Dendritic cell treated with granulocyte-macrophage colony-stimulating factor and Interleukin-4, amounts not matched to agents 40 ng/mL and 50 ng/mL, for 4 days (primary cell): ENCODE measurements around the gene GPATCH4.
A peak's percentile ranks its signal among the peaks of the same experiment; 100 is the strongest.
"Not testable (repeated sequence)": the region's sequence is repeated elsewhere in the genome, so short reads cannot be mapped to it uniquely, and the experiment has no call there.

Experiments
- H3K27ac Mint-ChIP-seq: one replicate; pipeline ENCODE4 v1.8.0; 2022; ENCODE audit warnings: mild to moderate bottlenecking, mixed read lengths
- H3K27me3 Mint-ChIP-seq: one replicate; pipeline ENCODE4 v1.8.0; 2022; ENCODE audit warnings: mild to moderate bottlenecking, mixed read lengths
- H3K36me3 Mint-ChIP-seq: one replicate; pipeline ENCODE4 v1.8.0; 2022; ENCODE audit warnings: low read depth, mixed read lengths
- H3K4me1 Mint-ChIP-seq: one replicate; pipeline ENCODE4 v1.8.0; 2022; ENCODE audit warnings: low read depth, mixed read lengths
- H3K4me3 Mint-ChIP-seq: one replicate; pipeline ENCODE4 v1.8.0; 2022; ENCODE audit warnings: mild to moderate bottlenecking, moderate library complexity, mixed read lengths
- H3K9me3 Mint-ChIP-seq: one replicate; pipeline ENCODE4 v1.8.0; 2022; ENCODE audit warnings: mixed read lengths
- intact Hi-C: fragments of 100-400 bp; cut with micrococcal nuclease; formaldehyde crosslinking; loops from one replicate; pipeline ENCODE4 v1.15.0; 2022

Gene GPATCH4

GRCh38 chr1:156619582-156619955 lies 18.3 kb upstream of the GPATCH4 start:
- no peaks in the 10 kb centered on the region for H3K9me3 Mint-ChIP-seq
- intact Hi-C loops = no loop called here
- H3K4me3 Mint-ChIP-seq = no peak overlapping the region
- no peaks in the 10 kb centered on the region for H3K36me3 Mint-ChIP-seq
- H3K4me1 Mint-ChIP-seq = peaks cover 14% of the 10 kb centered on the region
- peaks cover 88% of the 10 kb centered on the region for H3K27me3 Mint-ChIP-seq
- H3K27ac Mint-ChIP-seq = no peak overlapping the region

- Mint-ChIP-seq H3K4me3 (no peak within 1 kb of the TSS), H3K36me3 (no peaks in the 10 kb centered on the region), H3K27ac (no peak within 1 kb of the TSS), H3K27me3 (peaks cover 88% of the 10 kb centered on the region), H3K4me1 (peaks cover 8% of the 10 kb centered on the region), H3K9me3 (no peaks in the 10 kb centered on the region)
- intact Hi-C loops = no loop called here
These were observed 17.7 kb upstream of the GPATCH4 start, which contains the start of gene HAPLN2 for GRCh38 chr1:156618853-156619581. TSS of gene HAPLN2 (plus strand) at chr1:156619415. CDS start at chr1:156623491, 4,076 bp downstream.

DNA sequence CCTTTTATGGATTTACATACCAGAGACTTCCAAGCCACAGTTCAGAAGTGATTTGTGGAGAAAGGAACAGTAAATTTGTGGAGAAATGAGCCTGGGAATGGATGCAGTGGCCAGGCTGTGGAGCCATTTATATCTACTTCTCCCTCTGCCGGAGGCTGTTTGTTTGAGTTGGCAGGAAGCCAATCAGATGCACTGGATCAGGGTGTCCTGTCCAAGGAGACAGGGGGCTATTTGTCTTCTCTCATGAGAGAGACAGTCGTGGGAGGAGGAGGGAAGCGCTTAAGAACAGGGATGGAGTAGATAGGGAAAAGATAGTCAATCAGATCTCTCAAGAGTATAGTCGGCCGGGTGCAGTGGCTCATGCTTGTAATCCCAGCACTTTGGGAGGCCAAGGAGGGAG lies 15.2 kb upstream of the GPATCH4 start:
- H3K4me3 Mint-ChIP-seq = no peak overlapping the region

DNA sequence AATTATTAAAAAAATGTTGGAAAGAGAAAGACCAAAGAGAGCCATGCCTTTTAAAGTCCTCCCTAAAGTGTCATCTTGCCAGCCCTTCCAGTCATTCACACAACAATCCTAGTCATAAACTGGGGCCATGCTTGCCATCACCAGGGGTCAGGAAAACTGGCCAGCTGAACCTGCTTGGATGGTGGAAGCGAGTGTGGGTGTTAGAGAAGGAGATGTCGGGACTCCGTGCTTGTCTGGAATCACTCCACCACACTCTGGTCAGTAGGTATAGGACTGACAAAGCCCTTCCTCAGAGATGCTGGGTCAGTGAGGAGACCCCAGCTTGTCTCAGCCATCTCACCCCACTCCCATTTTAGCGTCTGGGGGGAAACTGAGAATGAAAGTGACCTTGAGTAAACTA lies 14.7 kb upstream of the GPATCH4 start:
- Mint-ChIP-seq H3K4me1 (peaks cover 15% of the 10 kb centered on the region), H3K4me3 (no peak overlapping the region), H3K9me3 (no peaks in the 10 kb centered on the region), H3K27ac (no peak overlapping the region), H3K36me3 (no peaks in the 10 kb centered on the region), H3K27me3 (peaks cover 78% of the 10 kb centered on the region)
- intact Hi-C loops = no loop called here

More for the DNA sequence above, 15.2 kb upstream of the GPATCH4 start:
- intact Hi-C loops = no loop called here
- peaks cover 15% of the 10 kb centered on the region for H3K4me1 Mint-ChIP-seq
- H3K27ac Mint-ChIP-seq = no peak overlapping the region
- peaks cover 79% of the 10 kb centered on the region for H3K27me3 Mint-ChIP-seq
- no peaks in the 10 kb centered on the region for H3K9me3 Mint-ChIP-seq
- no peaks in the 10 kb centered on the region for H3K36me3 Mint-ChIP-seq

GRCh38 chr1:156612666-156613065 lies 11.4 kb upstream of the GPATCH4 start:
- Mint-ChIP-seq H3K27ac (no peak overlapping the region), H3K4me1 (peaks cover 21% of the 10 kb centered on the region), H3K4me3 (no peak overlapping the region), H3K36me3 (no peaks in the 10 kb centered on the region), H3K27me3 (peaks cover 60% of the 10 kb centered on the region), H3K9me3 (no peaks in the 10 kb centered on the region)
- intact Hi-C loops = no loop called here

- H3K4me3 Mint-ChIP-seq, intact Hi-C loops, H3K36me3 Mint-ChIP-seq, H3K9me3 Mint-ChIP-seq, H3K27ac Mint-ChIP-seq: not testable (repeated sequence)
- Mint-ChIP-seq H3K4me1 (peaks cover 15% of the 10 kb centered on the region), H3K27me3 (peaks cover 39% of the 10 kb centered on the region)
These were observed 8.8 kb upstream of the GPATCH4 start for GRCh38 chr1:156610072-156610471.

GRCh38 chr1:156608981-156609380 lies 7.7 kb upstream of the GPATCH4 start:
- no peaks in the 10 kb centered on the region for H3K9me3 Mint-ChIP-seq
- intact Hi-C loops = loop anchor here (1.0 to 5.0 kb wide), 3 partner anchors 25 to 222 kb away; no protein-coding TSS in a partner anchor

GRCh38 chr1:156608036-156608674 lies 6.9 kb upstream of the GPATCH4 start:
- Mint-ChIP-seq H3K4me3 (no peak overlapping the region), H3K27ac (no peak overlapping the region), H3K4me1 (peaks cover 18% of the 10 kb centered on the region), H3K27me3 (peaks cover 30% of the 10 kb centered on the region), H3K36me3 (no peaks in the 10 kb centered on the region), H3K9me3 (no peaks in the 10 kb centered on the region)
- intact Hi-C loops = loop anchor here (1.0 to 5.0 kb wide), 3 partner anchors 24 to 221 kb away; no protein-coding TSS in a partner anchor

More at GRCh38 chr1:156608981-156609380, 7.7 kb upstream of the GPATCH4 start:
- Mint-ChIP-seq H3K4me3 (no peak overlapping the region), H3K27me3 (peaks cover 30% of the 10 kb centered on the region), H3K36me3 (no peaks in the 10 kb centered on the region), H3K4me1 (peaks cover 18% of the 10 kb centered on the region), H3K27ac (no peak overlapping the region)

DNA sequence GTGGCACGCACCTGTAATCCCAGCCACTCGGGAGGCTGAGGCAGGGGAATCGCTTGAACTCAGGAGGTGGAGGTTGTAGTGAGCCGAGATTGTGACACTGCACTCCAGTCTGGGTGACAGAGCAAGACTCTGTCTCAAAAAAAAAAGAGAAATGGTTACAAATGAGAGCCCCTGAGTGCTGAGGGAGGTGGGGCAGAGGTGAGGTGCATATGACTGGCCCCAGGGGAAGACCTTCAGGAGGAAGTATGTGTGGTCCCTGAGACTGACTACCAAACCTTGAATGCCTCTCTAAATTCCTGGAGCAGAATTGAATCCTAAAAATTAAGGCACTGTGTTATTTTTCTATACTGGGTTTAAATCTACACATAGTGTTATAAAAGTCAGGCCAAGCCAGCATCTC lies 6.1 kb upstream of the GPATCH4 start:
- Mint-ChIP-seq H3K27me3 (peaks cover 24% of the 10 kb centered on the region), H3K4me1 (peaks cover 16% of the 10 kb centered on the region)
- H3K4me3 Mint-ChIP-seq, H3K27ac Mint-ChIP-seq, H3K36me3 Mint-ChIP-seq, H3K9me3 Mint-ChIP-seq: not testable (repeated sequence)
- intact Hi-C loops = loop anchor here (5.0 kb wide), 1 partner anchor 220 kb away; no protein-coding TSS in a partner anchor

- H3K36me3 Mint-ChIP-seq = peaks cover 21% of the 10 kb centered on the region
- no peaks in the 10 kb centered on the region for H3K9me3 Mint-ChIP-seq
- no peak overlapping the region for H3K27ac Mint-ChIP-seq
- peaks cover 28% of the 10 kb centered on the region for H3K4me1 Mint-ChIP-seq
- H3K27me3 Mint-ChIP-seq = peaks cover 1% of the 10 kb centered on the region
- intact Hi-C loops = no loop called here
- H3K4me3 Mint-ChIP-seq = peak overlapping the region; percentile 10
These were observed 1.3 kb upstream of the GPATCH4 start for GRCh38 chr1:156602557-156602993.

GRCh38 chr1:156601892-156602291 lies 613 bp upstream of the GPATCH4 start:
- peak overlapping the region; percentile 87 for H3K27ac Mint-ChIP-seq
- peaks cover 28% of the 10 kb centered on the region for H3K4me1 Mint-ChIP-seq
- H3K4me3 Mint-ChIP-seq = peak overlapping the region; percentile 98
- no peaks in the 10 kb centered on the region for H3K27me3 Mint-ChIP-seq
- intact Hi-C loops = loop anchor here (2.0 kb wide), 1 partner anchor 145 kb away; no protein-coding TSS in a partner anchor
- H3K36me3 Mint-ChIP-seq = peaks cover 28% of the 10 kb centered on the region
- no peaks in the 10 kb centered on the region for H3K9me3 Mint-ChIP-seq

- intact Hi-C loops = loop anchor here (2.0 kb wide), 1 partner anchor 144 kb away; no protein-coding TSS in a partner anchor
- H3K27ac Mint-ChIP-seq = peak overlapping the region; percentile 87
- H3K27me3 Mint-ChIP-seq = no peaks in the 10 kb centered on the region
- H3K4me3 Mint-ChIP-seq = peak overlapping the region; percentile 98
- H3K36me3 Mint-ChIP-seq = peaks cover 40% of the 10 kb centered on the region
- no peaks in the 10 kb centered on the region for H3K9me3 Mint-ChIP-seq
- peaks cover 28% of the 10 kb centered on the region for H3K4me1 Mint-ChIP-seq
These were observed 552 bp downstream of the GPATCH4 start for GRCh38 chr1:156600733-156601121.

DNA sequence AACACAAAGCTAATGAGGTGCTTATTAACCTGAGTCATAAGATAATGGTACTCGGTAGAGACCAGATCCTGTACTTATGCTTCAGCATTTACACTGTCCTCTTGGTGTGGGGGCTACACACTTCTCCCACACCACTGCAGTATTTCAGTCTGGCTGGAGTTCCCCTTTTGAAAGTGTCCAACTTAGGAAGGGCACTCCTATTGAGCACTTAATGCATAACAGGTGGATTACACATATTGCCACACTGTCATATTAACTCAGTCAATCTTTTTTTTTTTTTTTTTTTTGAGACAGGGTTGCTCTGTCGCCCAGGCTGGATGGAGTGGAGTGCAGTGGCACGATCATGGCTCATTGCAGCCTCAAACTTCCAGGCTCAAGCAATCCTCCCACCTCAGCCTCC lies 1.5 kb downstream of the GPATCH4 start:
- Mint-ChIP-seq H3K27me3 (no peaks in the 10 kb centered on the region), H3K4me3 (no peak overlapping the region), H3K36me3 (peaks cover 49% of the 10 kb centered on the region), H3K9me3 (no peaks in the 10 kb centered on the region), H3K27ac (no peak overlapping the region), H3K4me1 (peaks cover 23% of the 10 kb centered on the region)
- intact Hi-C loops = loop anchor here (2.0 kb wide), 1 partner anchor 143 kb away; no protein-coding TSS in a partner anchor

- Mint-ChIP-seq H3K36me3 (peaks cover 54% of the 10 kb centered on the region), H3K27me3 (no peaks in the 10 kb centered on the region), H3K9me3 (no peaks in the 10 kb centered on the region), H3K4me3 (no peak overlapping the region), H3K4me1 (peaks cover 23% of the 10 kb centered on the region), H3K27ac (no peak overlapping the region)
- intact Hi-C loops = no loop called here
These were observed 2.4 kb downstream of the GPATCH4 start for GRCh38 chr1:156598731-156599432.
